Right lung (tissue), 5 donors: ENCODE measurements around the gene S100A14. TPM values are rescaled to one million over a fixed set of nuclear protein-coding genes. Genes with fewer than 3 reads are reported as not detected.
A peak's percentile ranks its signal among the peaks of the same experiment; 100 is the strongest.
"Not testable (repeated sequence)": the region's sequence is repeated elsewhere in the genome, so short reads cannot be mapped to it uniquely, and the experiment has no call there.

Experiments used
- DNase-seq, 2 donors: peaks; one replicate each; pipeline ENCODE4 v3.0.0-alpha.2; 2013
- polyA plus RNA-seq, 5 donors: library from polyadenylated mRNA; unstranded; fragments of 120-200 nt; gene quantifications; one replicate each; pipeline versions ENCODE4 v1.2.1 to v1.2.3, GENCODE V29; 2013; ENCODE audit warnings: inconsistent platforms in 1 of 5, low replicate concordance in 1 of 5; ENCODE audit not compliant: insufficient read length in 5 of 5, insufficient read depth in 1 of 5

Gene S100A14
- polyA plus RNA-seq, 5 donors: 93.5 to 174 (median 144) TPM

- DNase-seq: no peak
Measured at GRCh38 chr1:153642161-153642560, 26.0 kb upstream of the S100A14 start.

- no peak for DNase-seq
Measured at GRCh38 chr1:153640861-153641260, 24.7 kb upstream of the S100A14 start.

- not testable (repeated sequence) for DNase-seq
Measured at GRCh38 chr1:153640213-153640612, 24.1 kb upstream of the S100A14 start.

- no peak for DNase-seq
Measured at GRCh38 chr1:153639280-153639679, 23.2 kb upstream of the S100A14 start.

- no peak for DNase-seq
Measured at GRCh38 chr1:153638261-153638660, 22.1 kb upstream of the S100A14 start.

GRCh38 chr1:153636312-153636711 is 20.2 kb upstream of the S100A14 start:
- DNase-seq: no peak

- DNase-seq: no peak
Measured at GRCh38 chr1:153635872-153636271, 19.7 kb upstream of the S100A14 start.

- peak; percentile 97 for DNase-seq
Measured at GRCh38 chr1:153633754-153634665, 17.9 kb upstream of the S100A14 start, which contains the start of gene CHTOP. CHTOP (plus strand) TSS chr1:153634066; CDS start chr1:153636589, 2,523 bp downstream.

GRCh38 chr1:153633161-153633753 is 17.1 kb upstream of the S100A14 start:
- no peak for DNase-seq

GRCh38 chr1:153631047-153632022 is 15.2 kb upstream of the S100A14 start:
- no peak for DNase-seq

GRCh38 chr1:153630384-153630783 is 14.3 kb upstream of the S100A14 start:
- no peak for DNase-seq

- DNase-seq: no peak
Measured at GRCh38 chr1:153629971-153630370, 13.8 kb upstream of the S100A14 start.

- DNase-seq: no peak
Measured at GRCh38 chr1:153629343-153629665, 13.2 kb upstream of the S100A14 start.

GRCh38 chr1:153628638-153629342 is 12.7 kb upstream of the S100A14 start:
- no peak for DNase-seq

GRCh38 chr1:153627715-153628626 is 11.8 kb upstream of the S100A14 start, which contains the start of gene S100A1:
S100A1 (plus strand) TSS chr1:153628434; CDS start chr1:153630522, 2,088 bp downstream.
- DNase-seq: no peak

- peak; percentile 77 to 84 for DNase-seq
Measured at GRCh38 chr1:153626904-153627714, 11.0 kb upstream of the S100A14 start, which contains the start of gene S100A13. S100A13 (minus strand) TSS chr1:153627505; CDS start chr1:153626472, 1,033 bp downstream.

- DNase-seq: no peak
Measured at GRCh38 chr1:153626477-153626903, 10.4 kb upstream of the S100A14 start.

GRCh38 chr1:153624965-153625611 is 9.0 kb upstream of the S100A14 start:
- DNase-seq: no peak
